Adrenal gland (tissue), 12 donors: ENCODE results near the gene PEAK1. TPM values are rescaled to one million over a fixed set of nuclear protein-coding genes. Genes with fewer than 3 reads are reported as not detected.

Experiments
- DNase-seq, 7 donors: peaks; one replicate each; pipeline ENCODE4 v3.0.0-alpha.2; 2019 to 2020
- H3K27ac ChIP-seq, 5 donors: fragments of 200-600 bp; sonication (generic) in 4 of 5; 1 replicate in 3 of 5; 2 replicates in 2 of 5; pipeline versions ENCODE4 v1.5.1 to v1.8.0; 2016 to 2020; ENCODE audit warnings: mild to moderate bottlenecking in 1 of 5
- H3K27me3 ChIP-seq: fragments of 200-600 bp; 2 replicates; pipeline ENCODE4 v1.8.0; 2021
- H3K36me3 ChIP-seq, 2 donors: fragments of 200-600 bp; replicated peaks in 1 of 2; 1 replicate in 1 of 2; 2 replicates in 1 of 2; pipeline versions ENCODE4 v1.5.1 to v1.8.0; 2018 to 2022
- H3K4me1 ChIP-seq, 2 donors: fragments of 200-600 bp; replicated peaks in 1 of 2; 1 replicate in 1 of 2; 2 replicates in 1 of 2; pipeline versions ENCODE4 v1.5.1 to v1.8.0; 2018 to 2021
- H3K4me3 ChIP-seq, 4 donors: fragments of 200-600 bp; sonication (generic) in 3 of 4; one replicate each; pipeline ENCODE4 v1.5.1; 2016 to 2018
- H3K9me3 ChIP-seq, 3 donors: fragments of 200-600 bp; sonication (generic) in 1 of 3; replicated peaks in 1 of 3; 1 replicate in 2 of 3; 2 replicates in 1 of 3; pipeline versions ENCODE4 v1.5.1 to v1.8.0; 2016 to 2021
- CTCF ChIP-seq, 6 experiments: fragments of 450-650 bp in 4 of 6; fragments of 200-600 bp in 2 of 6; sonication (generic) in 1 of 6; IDR thresholded peaks; 1 replicate in 5 of 6; 2 replicates in 1 of 6; pipeline versions ENCODE4 v1.5.1 to v1.8.0; 2016 to 2021; ENCODE audit warnings: antibody characterized with exemption in 6 of 6, mild to moderate bottlenecking in 2 of 6, moderate library complexity in 1 of 6
- POLR2A ChIP-seq, 2 donors: fragments of 450-650 bp; IDR thresholded peaks; one replicate each; pipeline ENCODE4 v1.6.1; 2017; ENCODE audit warnings: antibody characterized with exemption in 2 of 2, mild to moderate bottlenecking in 2 of 2, moderate library complexity in 1 of 2
- WGBS, 4 donors: extraction: QIAGEN DNeasy Blood & Tissue Kit in 2 of 4; methylation state at CpG; one replicate each; pipeline versions ENCODE4 v1.1.5 to v1.1.7; 2013 to 2017; 5-methylcytosine and 5-hydroxymethylcytosine counted together
- intact Hi-C, 2 donors: fragments of 100-400 bp; cut with DNase I; formaldehyde crosslinking; loops; one replicate each; pipeline versions ENCODE4 v1.14.1 to v1.15.0; 2022 to 2023
- polyA plus RNA-seq, 3 donors: library from polyadenylated mRNA; stranded (reverse); fragments of 200-250 nt in 2 of 3; fragments of 350-450 nt in 1 of 3; fragmentation: Illumina TruSeq in 1 of 3; extraction: RNeasy Lipid Tissue Mini Kit (QIAGEN cat#74804) in 1 of 3; gene quantifications; one replicate each; pipeline ENCODE4 v1.2.3, GENCODE V29; 2013 to 2014
- total RNA-seq, 9 donors: library from RNA; depleted of rRNA in 4 of 9; stranded (reverse); fragments of >200 nt in 4 of 9; fragments of 120-200 nt in 1 of 9; fragmentation: NEBNext Ultra II Directional in 1 of 9; extraction: Animal tissue kit (Norgen Biotek cat#: 25700) in 1 of 9; gene quantifications; one replicate each; pipeline versions ENCODE4 v1.1.0 to v1.2.4, GENCODE V29; 2013 to 2023
- donor health status: healthy with polysubstance abuse.
- donor health status: Bipolar disorder and iron deficiency.
- donor health status: DM: yes; HTN: yes; CAD: no.
- donor health status: DM: no; HTN: no; CAD: no.
- donor health status: DM: no; HTN: no; CAD: no.
- donor health status: DM: yes; HTN: yes; CAD: no.

PEAK1 gene
- total and polyA plus RNA-seq, 12 donors, result 3.1 to 68.4 (median 26.4) TPM

- Histone ChIP-seq H3K4me3 (peak overlapping the region in 1 of 4 donors; percentile 41), H3K4me1 (peaks cover 0 to 8% of the 10 kb centered on the region in 2 donors), H3K27me3 (no peaks in the 10 kb centered on the region), H3K36me3 (no peaks in the 10 kb centered on the region), H3K27ac (peak overlapping the region in 1 of 5 donors; percentile 48), H3K9me3 (no peaks in the 10 kb centered on the region)
- intact Hi-C loops, result no loop called here
- WGBS, 4 donors, result 11 to 35% (median 15%) methylated on average over 9 to 21 of the region's 21 CpGs
- TF ChIP-seq CTCF (IDR thresholded peaks at IDR 0.05) (no peak), POLR2A (IDR thresholded peaks at IDR 0.05) (no peak)
- DNase-seq, result peak; percentile 79 to 96 (median 89)
Measured at GRCh38 chr15:77083381-77084160, 336.3 kb downstream of the PEAK1 start.

GRCh38 chr15:77081971-77082370 is 337.9 kb downstream of the PEAK1 start:
- no peak for DNase-seq
- WGBS, 4 donors, result 69 to 80% (median 76%) methylated on average over 3 to 5 of the region's 5 CpGs

GRCh38 chr15:77076323-77076915 is 343.5 kb downstream of the PEAK1 start:
- no peak overlapping the region for H3K4me3 ChIP-seq
- no peaks in the 10 kb centered on the region for H3K9me3 ChIP-seq
- H3K36me3 ChIP-seq, result no peaks in the 10 kb centered on the region
- 72 to 88% (median 74%) methylated on average over 4 of the region's 4 CpGs for WGBS, 4 donors
- DNase-seq, result no peak
- H3K27ac ChIP-seq, result no peak overlapping the region
- no peak for TF ChIP-seq CTCF (IDR thresholded peaks at IDR 0.05)
- no peak for TF ChIP-seq POLR2A (IDR thresholded peaks at IDR 0.05)
- no peaks in the 10 kb centered on the region for H3K27me3 ChIP-seq
- intact Hi-C loops, result no loop called here
- no peaks in the 10 kb centered on the region for H3K4me1 ChIP-seq

More at GRCh38 chr15:77081971-77082370, 337.9 kb downstream of the PEAK1 start:
- Histone ChIP-seq H3K27me3 (no peaks in the 10 kb centered on the region), H3K4me3 (no peak overlapping the region), H3K4me1 (peaks cover 0 to 8% of the 10 kb centered on the region in 2 donors), H3K9me3 (no peaks in the 10 kb centered on the region), H3K27ac (no peak overlapping the region), H3K36me3 (no peaks in the 10 kb centered on the region)
- intact Hi-C loops, result no loop called here
- no peak for TF ChIP-seq POLR2A (IDR thresholded peaks at IDR 0.05)
- no peak for TF ChIP-seq CTCF (IDR thresholded peaks at IDR 0.05)

- 43 to 48% (median 44%) methylated on average over 9 of the region's 9 CpGs for WGBS, 4 donors
- Histone ChIP-seq H3K9me3 (no peaks in the 10 kb centered on the region), H3K27ac (no peak overlapping the region), H3K4me1 (no peaks in the 10 kb centered on the region), H3K27me3 (no peaks in the 10 kb centered on the region), H3K4me3 (no peak overlapping the region), H3K36me3 (no peaks in the 10 kb centered on the region)
- intact Hi-C loops, result no loop called here
- peak in 2 of 6 experiments; percentile 19 to 28 for TF ChIP-seq CTCF (IDR thresholded peaks at IDR 0.05)
- TF ChIP-seq POLR2A (IDR thresholded peaks at IDR 0.05), result peak in 1 of 2 donors; percentile 16
- peak; percentile 39 to 84 (median 70) for DNase-seq
Measured at GRCh38 chr15:77075528-77075927, 344.4 kb downstream of the PEAK1 start.
